GM12872 (cell line): Measurements from ENCODE around the gene TTC39A.

Experiments used
- CTCF ChIP-seq: IDR thresholded peaks from 3 replicates; pipeline ENCODE4 v1.5.1; 2011; ENCODE audit warnings: low read depth, mild to moderate bottlenecking, low read length, moderate library complexity; ENCODE audit not compliant: insufficient read depth

Gene TTC39A

GRCh38 chr1:51295926-51296325, 34.4 kb downstream of the TTC39A start:
- no peak for TF ChIP-seq CTCF

GRCh38 chr1:51294566-51295184, 35.7 kb downstream of the TTC39A start:
- no peak for TF ChIP-seq CTCF

GRCh38 chr1:51293898-51294515, 36.4 kb downstream of the TTC39A start:
- TF ChIP-seq CTCF = no peak

- no peak for TF ChIP-seq CTCF
These were observed 39.9 kb downstream of the TTC39A start for GRCh38 chr1:51290489-51290847.

- no peak for TF ChIP-seq CTCF
These were observed 40.5 kb downstream of the TTC39A start for GRCh38 chr1:51289676-51290488.

- TF ChIP-seq CTCF = no peak
These were observed 41.8 kb downstream of the TTC39A start for GRCh38 chr1:51288578-51288977.

- no peak for TF ChIP-seq CTCF
These were observed 42.4 kb downstream of the TTC39A start for GRCh38 chr1:51287966-51288365.
